ENCODE measurements around the gene ATP8A2. TPM values are rescaled to one million over a fixed set of nuclear protein-coding genes. Genes with fewer than 3 reads are reported as not detected.

Gene ATP8A2
- polyA plus RNA-seq, 1 donor from 2014 or later: 11.9 TPM

GRCh38 chr13:25607096-25607495 is 235.3 kb downstream of the ATP8A2 start:
- TF ChIP-seq POLR2AphosphoS5 (IDR thresholded peaks at IDR 0.05) (no peak), SMC3 (conservative IDR thresholded peaks at IDR 0.05; ENCODE audit: poor library complexity) (no peak), MXI1 (conservative IDR thresholded peaks at IDR 0.05; ENCODE audit: poor library complexity, severe bottlenecking) (no peak), RAD21 (conservative IDR thresholded peaks at IDR 0.05) (no peak)
- Histone ChIP-seq H3K4me2 (ENCODE audit: low read length) (no peak overlapping the region), H3K9ac (ENCODE audit: low read length) (no peak overlapping the region), H2AFZ (ENCODE audit: low read depth, low read length) (no peak overlapping the region), H3K27ac (ENCODE audit: low read length) (no peak overlapping the region), H3K79me2 (replicated peaks; ENCODE audit: insufficient read depth, low read length) (no peaks in the 10 kb centered on the region), H3K27me3 (ENCODE audit: insufficient read depth, low read depth, low read length) (no peaks in the 10 kb centered on the region), H4K20me1 (ENCODE audit: insufficient read depth) (no peaks in the 10 kb centered on the region), H3K9me2 (ENCODE audit: insufficient read depth, low read length) (no peaks in the 10 kb centered on the region), H3K9me3 (ENCODE audit: low read length) (no peaks in the 10 kb centered on the region), H3K4me3 (ENCODE audit: low read length) (no peak overlapping the region), H3F3A (ENCODE audit: insufficient read depth, low read length, poor library complexity, severe bottlenecking) (no peaks in the 10 kb centered on the region), H3K36me3 (ENCODE audit: insufficient read depth, low read length) (no peaks in the 10 kb centered on the region)

- no peaks in the 10 kb centered on the region for H3K27me3 ChIP-seq (ENCODE audit: insufficient read depth, low read depth, low read length)
- H4K20me1 ChIP-seq (ENCODE audit: insufficient read depth): no peaks in the 10 kb centered on the region
- H3K4me3 ChIP-seq (ENCODE audit: low read length): no peak overlapping the region
- no peaks in the 10 kb centered on the region for H3K36me3 ChIP-seq (ENCODE audit: insufficient read depth, low read length)
- no peak overlapping the region for H3K27ac ChIP-seq (ENCODE audit: low read length)
- no peak overlapping the region for H3K4me2 ChIP-seq (ENCODE audit: low read length)
- H3K9ac ChIP-seq (ENCODE audit: low read length): no peak overlapping the region
- TF ChIP-seq MXI1 (conservative IDR thresholded peaks at IDR 0.05; ENCODE audit: poor library complexity, severe bottlenecking) (no peak), TAF1 (IDR thresholded peaks at IDR 0.05; ENCODE audit: low read depth) (no peak), SMC3 (conservative IDR thresholded peaks at IDR 0.05; ENCODE audit: poor library complexity) (no peak), REST (IDR thresholded peaks at IDR 0.05; ENCODE audit: borderline replicate concordance) (no peak), POLR2AphosphoS5 (IDR thresholded peaks at IDR 0.05) (no peak), RAD21 (conservative IDR thresholded peaks at IDR 0.05) (no peak), EZH2 (IDR thresholded peaks at IDR 0.05; ENCODE audit: borderline replicate concordance, insufficient read depth, low read length, poor library complexity, severe bottlenecking) (no peak), CTCF (IDR thresholded peaks at IDR 0.05; ENCODE audit: poor library complexity, severe bottlenecking) (no peak), EP300 (conservative IDR thresholded peaks at IDR 0.05; ENCODE audit: poor library complexity, severe bottlenecking) (no peak)
- H3K9me3 ChIP-seq (ENCODE audit: low read length): no peaks in the 10 kb centered on the region
- H3K79me2 ChIP-seq (replicated peaks; ENCODE audit: insufficient read depth, low read length): no peaks in the 10 kb centered on the region
- no peaks in the 10 kb centered on the region for H3K9me2 ChIP-seq (ENCODE audit: insufficient read depth, low read length)
- H2AFZ ChIP-seq (ENCODE audit: low read depth, low read length): no peak overlapping the region
- H3F3A ChIP-seq (ENCODE audit: insufficient read depth, low read length, poor library complexity, severe bottlenecking): no peaks in the 10 kb centered on the region
These were observed 236.4 kb downstream of the ATP8A2 start for GRCh38 chr13:25608181-25608580.

- Histone ChIP-seq H3K79me2 (replicated peaks; ENCODE audit: insufficient read depth, low read length) (no peaks in the 10 kb centered on the region), H4K20me1 (ENCODE audit: insufficient read depth) (no peaks in the 10 kb centered on the region), H3K36me3 (ENCODE audit: insufficient read depth, low read length) (no peaks in the 10 kb centered on the region), H3K9ac (ENCODE audit: low read length) (no peak overlapping the region), H3K4me2 (ENCODE audit: low read length) (no peak overlapping the region), H3K9me3 (ENCODE audit: low read length) (no peaks in the 10 kb centered on the region), H3F3A (ENCODE audit: insufficient read depth, low read length, poor library complexity, severe bottlenecking) (no peaks in the 10 kb centered on the region), H3K27ac (ENCODE audit: low read length) (no peak overlapping the region), H2AFZ (ENCODE audit: low read depth, low read length) (no peak overlapping the region), H3K4me3 (ENCODE audit: low read length) (no peak overlapping the region), H3K27me3 (ENCODE audit: insufficient read depth, low read depth, low read length) (no peaks in the 10 kb centered on the region), H3K9me2 (ENCODE audit: insufficient read depth, low read length) (no peaks in the 10 kb centered on the region)
- no peak for TF ChIP-seq TAF1 (IDR thresholded peaks at IDR 0.05; ENCODE audit: low read depth)
- TF ChIP-seq POLR2AphosphoS5 (IDR thresholded peaks at IDR 0.05): no peak
- no peak for TF ChIP-seq CTCF (IDR thresholded peaks at IDR 0.05; ENCODE audit: poor library complexity, severe bottlenecking)
- TF ChIP-seq SMC3 (conservative IDR thresholded peaks at IDR 0.05; ENCODE audit: poor library complexity): no peak
- TF ChIP-seq MXI1 (conservative IDR thresholded peaks at IDR 0.05; ENCODE audit: poor library complexity, severe bottlenecking): no peak
- no peak for TF ChIP-seq REST (IDR thresholded peaks at IDR 0.05; ENCODE audit: borderline replicate concordance)
- TF ChIP-seq RAD21 (conservative IDR thresholded peaks at IDR 0.05): no peak
- no peak for TF ChIP-seq EZH2 (IDR thresholded peaks at IDR 0.05; ENCODE audit: borderline replicate concordance, insufficient read depth, low read length, poor library complexity, severe bottlenecking)
- TF ChIP-seq EP300 (conservative IDR thresholded peaks at IDR 0.05; ENCODE audit: poor library complexity, severe bottlenecking): no peak
These were observed 244.9 kb downstream of the ATP8A2 start for GRCh38 chr13:25616674-25617073.
